Fibroblast of peridontal ligament (primary cell): ENCODE measurements around the gene ATAD2B.
A peak's percentile ranks its signal among the peaks of the same experiment; 100 is the strongest.

Experiments used
- DNase-seq: peaks from one replicate; pipeline ENCODE4 v3.0.0-alpha.2; 2010; ENCODE audit errors: extremely low read depth

The ATAD2B gene

DNA sequence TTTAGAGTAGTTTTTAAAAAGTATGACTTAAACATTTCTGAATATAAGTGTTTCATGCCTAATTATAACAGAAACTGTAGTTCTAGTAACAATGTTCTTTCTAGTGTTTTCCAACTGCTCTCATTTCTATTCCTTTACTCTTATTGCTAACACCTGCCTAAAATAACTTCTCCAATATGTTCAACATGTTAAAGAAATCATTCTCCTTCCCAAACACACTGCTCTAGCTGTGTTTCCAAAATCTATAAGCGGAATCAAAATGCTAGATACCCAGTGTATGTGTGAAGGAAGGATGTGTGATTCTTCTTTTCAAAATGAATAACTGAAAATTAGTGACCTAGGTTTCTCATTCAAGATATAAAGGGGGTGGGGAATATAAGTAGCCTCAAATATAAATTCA, 89.1 kb downstream of the ATAD2B start:
- DNase-seq = no peak

DNA sequence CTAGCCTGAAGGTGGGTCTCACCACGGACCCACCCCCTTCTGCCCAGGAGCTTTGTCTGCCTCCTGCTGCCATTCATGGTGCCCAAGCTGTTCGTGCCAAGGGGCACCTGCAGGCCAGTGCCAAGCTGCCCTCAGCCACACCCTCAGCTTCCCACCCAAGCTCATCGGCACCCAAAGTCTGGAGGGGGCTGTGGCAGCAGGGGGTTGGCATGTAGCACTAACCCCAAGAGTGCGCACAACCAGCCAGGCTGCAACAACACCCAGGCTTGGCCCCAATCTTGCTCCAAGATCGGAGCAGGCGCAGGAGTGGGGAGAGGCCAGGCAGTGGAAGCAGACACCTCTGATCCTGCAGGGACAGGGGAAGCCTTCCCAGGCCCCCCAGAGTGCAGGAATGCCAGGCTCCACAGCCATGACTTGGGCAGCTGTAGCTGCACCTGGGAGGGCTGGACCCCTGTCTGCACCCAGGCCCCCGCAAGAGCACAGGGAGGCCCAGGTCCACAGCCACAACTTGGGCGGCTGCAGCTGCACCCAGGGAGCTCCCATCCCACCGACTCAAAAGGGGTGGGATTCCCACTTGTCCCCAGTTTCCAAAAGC, 89.9 kb downstream of the ATAD2B start:
- no peak for DNase-seq

DNA sequence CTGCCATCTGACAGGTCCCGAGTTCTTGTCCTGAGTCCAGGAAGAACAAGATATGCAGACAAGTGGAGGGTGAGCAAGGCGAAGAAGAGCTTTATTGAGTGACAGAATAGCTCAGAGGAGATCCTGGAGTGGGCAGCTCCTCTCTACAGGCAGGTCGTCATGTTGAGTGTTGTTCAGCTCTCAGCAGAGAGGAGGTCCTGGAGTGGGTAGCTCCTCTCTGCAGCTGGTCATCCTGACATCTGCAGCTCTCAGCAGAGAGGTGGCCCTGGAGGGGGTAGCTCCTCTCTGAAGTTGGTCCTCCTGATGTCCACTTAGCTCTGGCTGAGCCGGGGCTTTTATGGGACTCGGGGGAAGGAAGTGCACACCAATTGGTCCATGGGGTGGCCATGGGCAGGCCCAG, 90.4 kb downstream of the ATAD2B start:
- no peak for DNase-seq

DNA sequence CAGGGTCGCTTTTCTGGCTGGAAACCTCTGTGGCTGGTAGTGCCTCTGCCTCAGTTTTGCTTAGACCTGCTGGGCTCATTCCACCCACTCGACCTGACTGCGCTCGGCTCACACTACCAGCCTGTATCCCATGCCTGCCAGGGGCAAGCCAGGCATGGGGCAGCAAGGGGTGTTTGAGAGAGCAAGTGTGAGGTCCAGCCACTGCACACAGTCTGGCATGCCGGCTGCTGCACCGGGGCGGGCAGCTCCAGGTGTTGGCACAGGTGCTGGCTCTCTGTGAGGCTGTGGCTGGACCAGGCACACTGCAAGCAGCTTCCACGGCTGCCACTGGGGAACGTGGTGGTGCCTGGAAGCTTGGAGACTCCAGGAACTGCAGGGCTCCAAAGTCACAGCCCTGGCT, 90.9 kb downstream of the ATAD2B start:
- DNase-seq = no peak

DNA sequence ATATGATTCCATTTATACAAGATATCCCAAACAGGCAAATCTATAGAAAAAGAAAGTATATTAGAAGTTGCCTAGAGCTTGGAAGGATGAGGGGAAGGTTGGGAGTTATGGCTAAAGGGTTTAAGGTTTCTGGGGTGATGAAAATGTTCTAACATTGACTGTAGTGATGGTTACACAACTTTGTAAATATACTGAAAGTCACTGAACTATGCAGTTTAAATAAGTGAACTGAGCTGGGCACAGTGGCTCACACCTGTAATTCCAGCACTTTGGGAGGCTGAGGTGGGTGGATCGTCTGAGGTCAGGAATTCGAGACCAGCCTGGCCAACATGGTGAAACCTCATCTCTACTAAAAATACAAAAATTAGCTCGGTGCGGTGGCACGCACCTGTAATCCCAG, 91.5 kb downstream of the ATAD2B start:
- DNase-seq = no peak

DNA sequence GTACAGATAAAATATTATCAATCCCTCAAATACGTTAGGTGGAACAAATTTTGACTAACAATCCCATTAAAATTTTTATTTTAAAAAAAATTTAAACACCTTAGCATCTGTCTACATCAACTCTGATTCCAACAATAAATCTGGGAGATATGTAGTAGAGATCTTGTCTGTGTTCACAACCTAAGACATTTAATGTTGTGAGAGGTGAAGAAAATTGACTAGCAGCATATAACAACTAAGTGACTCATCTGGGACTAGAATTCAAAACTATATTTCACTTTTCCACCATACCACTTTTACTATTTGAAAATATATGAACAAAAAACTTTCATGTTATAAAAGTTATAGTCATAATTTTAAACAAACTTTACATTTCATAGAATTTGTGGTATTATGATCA, 97.9 kb downstream of the ATAD2B start:
- peak; percentile 14 for DNase-seq

DNA sequence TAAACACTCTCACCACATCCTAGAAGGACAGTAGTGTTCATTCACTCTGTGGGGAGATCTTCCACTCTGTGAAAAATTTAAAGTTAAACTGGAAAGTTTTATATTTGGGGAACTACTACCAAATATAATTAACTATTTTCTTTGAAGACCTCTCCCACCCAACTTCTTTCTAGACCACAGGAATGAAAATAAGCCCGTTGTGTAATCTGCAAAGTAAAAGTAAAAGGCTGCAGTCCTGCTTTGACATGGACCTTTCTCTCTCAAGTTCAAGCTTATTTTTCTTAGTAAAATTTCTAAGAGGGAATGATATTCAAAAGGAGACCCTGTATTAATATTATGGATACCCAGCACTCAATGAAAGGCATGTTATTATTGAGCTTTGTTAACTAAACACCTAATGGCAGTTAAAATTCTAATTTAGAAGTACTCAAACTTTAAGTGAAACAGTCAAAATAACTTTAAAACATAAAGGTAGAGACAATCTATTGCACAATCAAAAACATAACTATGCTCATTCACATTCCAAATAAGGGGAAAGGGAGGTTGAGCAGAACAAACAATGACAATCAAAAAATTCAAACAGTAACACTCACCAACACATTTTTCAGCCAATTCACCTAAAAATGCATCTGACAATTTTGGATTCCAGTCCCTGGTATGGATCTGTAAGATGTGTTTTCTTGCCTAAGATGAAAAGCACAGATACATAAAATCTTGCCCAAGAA, 98.5 kb downstream of the ATAD2B start:
- peak; percentile 39 for DNase-seq

DNA sequence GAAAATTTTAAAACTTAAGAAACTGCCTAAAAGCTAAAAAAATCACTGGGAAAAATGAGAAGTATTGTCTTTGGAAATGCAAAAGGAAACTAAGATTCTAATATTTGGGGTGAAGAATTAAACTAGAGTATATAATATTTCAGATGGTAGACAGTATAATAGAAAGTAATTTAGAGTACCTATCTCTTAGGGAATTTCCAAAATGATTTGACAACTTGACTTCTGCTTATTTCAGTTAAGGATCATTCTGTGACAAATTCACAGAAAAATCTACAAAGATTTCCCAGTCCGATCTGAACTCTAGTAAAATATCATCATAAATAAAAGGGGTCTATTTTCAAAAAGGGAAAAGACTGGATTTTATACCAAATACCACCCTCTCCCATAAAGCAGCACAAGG, 99.6 kb downstream of the ATAD2B start:
- no peak for DNase-seq

DNA sequence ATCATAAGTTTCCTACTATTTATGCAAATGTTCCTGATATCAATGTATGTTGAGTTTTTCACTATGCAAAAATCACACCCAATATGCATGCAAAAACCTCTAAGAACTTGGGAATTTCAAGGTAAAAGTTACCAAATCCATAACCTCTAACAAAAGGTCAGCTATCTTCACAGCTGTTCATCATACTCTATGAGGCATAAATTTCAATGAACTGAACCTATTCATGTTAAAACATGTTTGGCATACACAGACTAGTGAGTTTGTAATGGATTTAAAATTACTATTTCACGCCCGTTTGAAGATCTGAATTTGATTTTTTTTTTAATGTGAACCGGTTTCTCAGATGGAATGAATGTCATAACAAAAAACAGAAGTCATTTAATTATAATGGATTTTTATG, 100.2 kb downstream of the ATAD2B start:
- DNase-seq = no peak

DNA sequence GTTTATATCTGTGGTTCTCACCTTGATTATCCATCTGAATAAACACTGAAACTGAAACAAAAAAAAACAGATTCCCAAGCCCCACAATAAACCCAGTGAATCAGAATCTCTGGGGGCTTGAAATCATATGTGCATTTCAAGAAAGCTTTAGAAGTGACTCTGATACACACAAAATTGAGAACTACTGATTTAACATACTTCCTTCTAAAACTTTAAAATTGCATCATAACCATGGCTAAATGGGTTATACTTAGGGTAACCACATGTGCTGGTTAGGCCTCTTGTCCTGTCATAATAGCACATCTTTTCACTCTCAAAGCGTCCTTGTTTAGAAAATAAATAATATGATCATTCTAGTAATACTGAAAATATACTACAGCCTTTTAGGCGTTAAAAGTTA, 100.9 kb downstream of the ATAD2B start:
- DNase-seq = peak; percentile 44

DNA sequence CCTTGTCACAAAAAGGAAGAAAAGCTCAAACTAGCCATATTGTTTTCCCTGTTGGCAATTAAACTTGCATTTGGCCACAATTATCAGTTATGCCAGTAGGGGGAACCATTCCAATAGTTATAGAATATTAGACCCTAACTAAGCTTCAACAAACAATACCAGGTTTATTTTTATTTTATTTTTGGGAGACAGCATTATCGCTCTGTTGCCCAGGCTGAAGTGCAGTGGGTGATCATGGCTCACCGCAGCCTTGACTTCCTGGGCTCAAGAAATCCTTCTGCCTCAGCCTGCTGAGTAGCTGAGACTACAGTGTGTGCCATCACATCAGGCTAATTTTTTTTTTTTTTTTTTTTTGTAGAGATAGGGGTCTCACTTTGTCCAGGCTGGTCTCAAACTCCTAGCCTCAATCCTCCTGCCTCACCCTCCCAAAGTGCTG, 102.1 kb downstream of the ATAD2B start:
- peak; percentile 81 for DNase-seq

DNA sequence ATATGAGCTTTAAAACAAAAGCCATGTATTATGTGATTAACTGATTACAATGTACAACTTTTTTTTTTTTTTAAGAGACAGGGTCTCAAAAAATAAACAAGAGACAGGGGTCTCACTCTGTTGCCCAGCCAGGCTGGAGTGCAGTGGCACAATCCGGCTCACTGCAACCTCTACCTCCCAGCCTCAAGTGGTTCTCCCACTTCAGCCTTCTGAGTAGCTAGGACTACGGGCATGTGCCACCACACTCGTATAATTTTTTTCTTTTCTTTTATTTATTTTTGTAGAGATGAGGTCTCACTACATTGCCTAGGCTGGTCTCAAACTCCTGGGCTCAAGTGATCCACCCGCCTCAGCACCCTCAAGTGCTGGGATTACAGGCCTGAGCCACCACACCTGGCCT, 103.1 kb downstream of the ATAD2B start:
- DNase-seq = no peak

DNA sequence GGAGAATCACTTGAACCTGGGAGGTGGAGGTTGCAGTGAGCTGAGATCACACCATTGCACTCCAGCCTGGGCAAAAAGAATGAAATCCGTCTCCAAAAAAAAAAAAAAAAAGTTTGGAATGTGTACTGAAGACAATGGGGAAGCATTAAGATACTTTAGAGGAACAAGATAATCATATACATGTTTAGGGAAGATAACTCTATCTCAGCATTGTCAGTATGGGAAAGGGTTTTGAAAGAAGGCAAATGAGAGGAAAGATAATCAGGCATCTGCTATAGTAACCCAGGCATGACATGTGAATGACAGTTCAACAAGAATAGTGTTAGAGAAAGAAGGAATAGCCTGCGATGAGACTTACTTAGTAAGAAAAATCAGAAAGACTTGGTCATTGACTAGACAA, 112.0 kb downstream of the ATAD2B start:
- no peak for DNase-seq

DNA sequence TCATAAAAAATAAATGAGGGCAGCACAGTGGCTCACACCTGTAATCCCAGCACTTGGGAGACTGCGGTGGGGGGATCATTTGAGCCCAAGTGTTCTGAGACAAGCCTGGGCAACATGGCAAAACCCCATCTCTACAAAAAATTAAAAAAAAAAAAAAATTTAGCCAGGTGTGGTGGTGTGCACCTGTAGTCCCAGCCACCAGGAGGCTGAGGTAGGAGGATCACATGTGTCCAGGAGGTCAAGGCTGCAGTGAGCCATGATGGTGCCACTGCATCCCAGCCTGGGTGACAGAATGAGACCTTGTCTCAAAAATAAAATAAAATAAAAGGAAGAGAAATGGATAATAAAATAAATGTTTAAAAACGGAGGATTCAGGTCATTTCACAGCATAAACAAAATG, 113.5 kb downstream of the ATAD2B start:
- no peak for DNase-seq

DNA sequence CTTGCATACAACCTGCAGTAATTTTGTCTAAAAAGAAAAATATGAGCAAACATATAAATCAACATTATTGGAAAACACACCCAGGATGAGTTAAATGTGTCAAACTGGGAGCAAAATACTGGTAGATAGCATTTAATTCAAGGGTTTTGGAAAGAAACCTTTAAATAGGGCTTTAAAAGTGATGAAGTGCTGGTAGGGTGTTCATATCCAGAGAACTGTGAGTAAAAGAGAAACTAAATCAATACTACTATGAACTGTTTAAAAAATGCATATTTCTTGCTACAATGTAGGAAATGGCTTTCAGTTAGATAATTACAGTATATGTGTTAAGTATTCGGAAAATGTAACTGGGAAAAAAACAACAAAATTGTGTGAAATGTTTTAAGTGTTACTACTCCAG, 117.8 kb downstream of the ATAD2B start:
- no peak for DNase-seq

DNA sequence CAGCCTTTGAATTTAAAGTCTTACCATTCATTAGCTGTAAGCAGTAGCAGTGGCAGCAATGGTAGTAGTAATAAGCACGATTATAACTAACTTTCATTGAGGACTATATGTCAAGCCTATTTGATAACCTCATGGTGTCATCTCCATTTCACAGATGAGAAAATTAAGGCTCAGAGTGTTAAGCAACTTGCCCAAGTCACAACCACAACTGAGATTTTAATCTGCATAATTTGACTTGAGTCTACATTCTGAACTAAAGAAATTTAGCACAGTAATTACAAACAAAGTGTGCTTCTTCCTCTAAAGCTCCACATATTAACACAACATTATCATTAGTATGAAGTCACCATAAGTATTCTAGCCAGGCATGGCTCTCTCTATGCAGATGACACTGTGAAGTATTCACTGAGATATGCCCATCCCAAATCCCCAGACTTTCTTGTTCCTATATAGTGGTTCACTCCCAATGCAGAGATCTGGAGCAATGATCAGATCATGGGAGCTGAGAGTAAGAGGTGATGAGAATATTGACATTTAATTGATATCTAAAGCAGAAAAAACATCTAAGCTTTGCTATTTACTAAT, 120.2 kb downstream of the ATAD2B start:
- no peak for DNase-seq

DNA sequence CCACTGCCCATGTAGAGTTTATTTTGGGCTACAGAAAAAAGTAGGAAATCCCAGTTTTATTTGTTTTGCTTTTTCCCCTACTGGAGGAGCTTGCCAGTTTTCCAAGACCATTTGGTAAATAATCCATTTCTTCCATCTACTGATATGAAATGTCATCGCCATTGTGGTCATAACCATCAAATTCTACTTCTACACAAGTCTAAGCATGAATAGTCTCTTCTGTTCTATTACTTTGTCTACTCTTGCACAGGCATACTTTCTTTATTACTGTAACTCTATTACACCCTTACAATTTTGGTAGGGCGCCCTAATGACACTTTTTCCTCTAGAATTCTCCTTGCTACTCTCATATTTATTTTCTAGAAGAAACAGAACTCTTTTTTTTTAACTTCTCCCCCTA, 120.7 kb downstream of the ATAD2B start:
- DNase-seq = no peak

DNA sequence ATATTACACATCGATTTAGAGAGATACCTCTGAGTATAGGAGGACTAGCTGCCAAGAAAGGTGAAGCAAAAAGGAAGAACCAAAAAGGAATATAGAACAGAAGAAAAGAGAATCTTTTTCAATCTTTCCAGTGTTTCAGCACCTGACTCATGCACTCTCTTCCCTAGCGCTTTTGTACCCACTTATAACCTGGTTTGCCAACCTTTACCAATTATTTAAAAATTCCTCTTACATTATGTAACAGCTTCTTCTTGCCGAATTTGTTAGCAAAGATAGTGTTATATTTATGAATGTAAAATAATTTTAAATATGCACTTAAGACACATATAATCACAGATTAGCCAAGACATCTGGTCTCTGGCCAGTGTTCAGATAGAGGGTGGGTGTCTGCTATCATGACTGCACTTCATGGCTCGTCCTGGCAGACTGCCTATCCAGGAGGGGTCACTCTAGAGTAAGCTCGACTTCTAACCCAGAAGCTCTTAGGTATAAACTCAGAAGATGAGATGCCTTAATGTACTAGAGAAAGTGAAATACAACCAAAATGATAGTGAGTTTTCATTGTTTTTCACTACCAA, 122.9 kb downstream of the ATAD2B start:
- peak; percentile 24 for DNase-seq

DNA sequence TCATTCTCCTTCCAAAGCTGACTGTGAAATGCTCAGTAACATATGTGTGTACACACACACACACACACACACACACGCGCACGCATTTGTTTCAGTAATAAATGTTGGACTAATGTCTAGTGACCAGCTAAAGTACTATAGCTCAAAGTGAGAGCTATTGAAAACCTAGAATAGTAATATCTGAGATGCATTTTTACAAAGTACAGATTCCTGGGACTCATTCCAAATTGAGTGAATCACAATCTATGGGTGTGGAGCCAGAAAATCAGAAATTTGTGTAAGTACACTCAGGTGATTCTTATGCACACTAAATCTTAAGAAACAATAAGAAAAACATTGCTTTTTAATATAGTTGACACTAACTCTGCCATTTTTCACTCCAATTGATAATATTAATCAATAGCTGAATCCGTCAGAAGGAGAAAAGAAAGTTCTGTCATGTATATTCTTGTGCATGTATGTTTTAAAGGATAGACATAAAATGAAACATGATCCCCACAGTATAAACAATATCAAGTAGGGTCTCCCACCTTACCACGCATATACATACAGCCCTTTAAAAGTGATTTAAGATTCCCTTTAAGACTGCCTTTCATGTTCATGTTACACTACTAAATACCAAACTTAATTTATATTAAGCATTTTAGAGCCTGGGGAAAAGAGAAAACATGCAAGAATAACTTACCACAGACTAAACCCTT, 123.5 kb downstream of the ATAD2B start:
- DNase-seq = peak; percentile 79

DNA sequence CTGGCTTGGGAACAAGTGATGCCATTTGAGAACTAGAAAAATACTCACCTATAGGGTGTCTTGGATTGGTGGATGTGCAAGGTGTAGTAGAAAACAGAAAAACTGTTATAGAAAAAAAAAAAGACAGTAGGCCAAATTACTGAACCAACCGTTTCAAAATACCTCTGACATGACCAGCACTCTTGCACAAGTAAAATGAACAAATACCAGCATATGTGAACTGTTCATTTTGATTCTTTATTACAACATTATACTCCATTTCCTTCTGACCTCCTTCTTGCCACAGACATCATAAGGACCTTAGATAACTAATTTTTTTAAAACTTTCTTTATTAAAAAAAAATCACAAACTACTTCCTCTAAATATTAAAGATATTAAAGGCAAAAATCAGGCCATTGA, 125.5 kb downstream of the ATAD2B start:
- peak; percentile 84 for DNase-seq

DNA sequence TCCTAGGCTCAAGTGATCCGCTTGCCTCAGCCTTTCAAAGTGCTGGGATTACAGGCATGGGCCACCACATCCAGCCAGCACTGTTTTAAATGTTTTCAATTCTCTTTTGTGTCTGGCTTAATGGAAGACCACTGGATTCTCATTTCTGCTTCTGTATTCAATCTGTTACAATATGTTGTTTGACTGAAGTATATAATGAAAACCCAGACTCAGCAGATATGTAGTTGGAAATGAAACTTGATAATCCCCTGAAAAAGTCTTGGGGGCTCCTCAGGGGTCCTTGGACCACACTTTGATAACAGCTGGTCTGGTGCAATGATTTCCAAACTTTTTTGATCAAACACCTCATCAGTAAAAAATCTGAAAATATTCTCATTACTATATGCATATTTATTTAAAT, 132.7 kb downstream of the ATAD2B start:
- no peak for DNase-seq

DNA sequence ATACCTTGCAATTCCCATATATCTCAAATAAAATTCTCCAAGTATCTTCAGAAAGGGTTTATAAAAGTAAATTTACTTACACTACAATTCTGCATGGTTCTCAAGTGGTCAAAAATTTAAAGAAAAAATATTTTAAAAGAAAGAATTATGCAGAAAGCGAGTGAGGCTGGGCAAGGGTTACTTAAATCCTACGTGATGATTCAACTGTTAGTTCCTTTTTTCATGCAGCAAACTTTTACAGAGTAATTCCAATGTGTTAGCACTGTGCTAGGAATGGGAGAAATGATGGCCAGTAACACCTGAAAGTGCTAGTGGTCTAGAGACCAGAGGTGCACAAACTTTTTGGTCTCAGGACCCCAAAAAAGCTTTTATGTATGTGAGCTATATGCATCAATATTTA, 133.4 kb downstream of the ATAD2B start:
- no peak for DNase-seq

DNA sequence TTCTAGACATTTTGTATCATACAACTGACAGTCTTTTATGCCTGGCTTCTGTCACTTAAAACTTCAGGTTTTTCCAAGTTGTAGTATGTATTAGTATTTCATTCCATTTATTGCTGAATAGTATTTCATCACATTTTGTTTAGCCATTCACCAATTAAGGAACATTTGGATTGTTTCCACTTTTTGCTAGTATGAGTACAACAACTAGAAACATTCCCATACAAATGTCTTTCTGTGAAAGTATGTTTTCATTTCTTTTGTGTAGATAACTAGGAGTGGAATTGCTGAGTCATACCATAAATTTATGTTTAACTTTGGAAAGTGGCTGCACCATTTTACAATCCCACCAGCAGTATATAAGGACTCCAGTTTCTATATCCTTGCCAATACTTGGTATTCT, 135.9 kb downstream of the ATAD2B start:
- DNase-seq = peak; percentile 93
